Non-pigmented ciliary epithelial cell (primary cell): ENCODE measurements around the gene OR5B3.
A peak's percentile ranks its signal among the peaks of the same experiment; 100 is the strongest.
"Not testable (repeated sequence)": the region's sequence is repeated elsewhere in the genome, so short reads cannot be mapped to it uniquely, and the experiment has no call there.

Source experiments
- DNase-seq: peaks from one replicate; pipeline ENCODE4 v3.0.0-alpha.2; 2010; ENCODE audit warnings: low read depth

OR5B3 gene

GRCh38 chr11:58406774-58407173, at the start of gene OR5B3:
OR5B3 (minus strand) TSS chr11:58406874; CDS start chr11:58403409, 3,465 bp downstream.
- no peak for DNase-seq

DNA sequence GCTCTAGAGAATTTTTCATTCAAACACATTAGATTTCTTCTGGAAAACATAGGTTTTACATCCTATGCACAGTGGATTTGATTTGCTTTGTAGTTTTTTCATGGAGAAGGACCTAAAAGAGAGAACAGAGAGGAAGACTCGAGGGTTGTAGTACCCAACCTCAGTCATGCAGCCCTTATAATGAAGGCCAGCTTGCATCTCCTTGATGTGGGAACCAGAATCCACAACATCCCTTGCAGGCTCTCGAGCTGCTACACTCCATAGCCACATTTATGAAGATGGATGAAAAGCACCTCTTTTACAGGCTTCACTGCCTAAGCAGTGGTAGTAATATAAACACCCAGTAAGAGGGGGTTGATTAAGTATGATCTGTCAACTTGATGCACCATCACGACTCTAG, 44.9 kb upstream of the OR5B3 start:
- DNase-seq: no peak

DNA sequence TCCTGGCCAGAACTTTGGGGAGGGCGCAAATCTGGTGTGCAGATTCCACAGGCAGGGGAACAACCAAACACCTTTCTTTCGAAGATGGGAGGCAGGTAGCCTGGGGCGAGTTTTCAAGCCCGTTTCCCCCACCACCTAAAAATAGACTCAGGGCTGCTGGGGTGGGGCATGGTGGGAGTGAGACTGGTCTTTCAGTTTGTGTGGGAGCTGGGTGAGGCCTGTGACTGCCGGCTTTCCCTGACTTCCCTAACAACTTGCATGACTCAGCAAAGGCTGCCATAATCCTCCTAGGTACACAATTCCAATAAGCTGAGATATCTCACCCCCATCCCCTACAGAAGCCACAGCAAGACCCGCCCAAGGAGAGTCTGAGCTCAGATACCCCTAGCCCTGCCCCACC, 39.6 kb upstream of the OR5B3 start:
- DNase-seq: no peak

DNA sequence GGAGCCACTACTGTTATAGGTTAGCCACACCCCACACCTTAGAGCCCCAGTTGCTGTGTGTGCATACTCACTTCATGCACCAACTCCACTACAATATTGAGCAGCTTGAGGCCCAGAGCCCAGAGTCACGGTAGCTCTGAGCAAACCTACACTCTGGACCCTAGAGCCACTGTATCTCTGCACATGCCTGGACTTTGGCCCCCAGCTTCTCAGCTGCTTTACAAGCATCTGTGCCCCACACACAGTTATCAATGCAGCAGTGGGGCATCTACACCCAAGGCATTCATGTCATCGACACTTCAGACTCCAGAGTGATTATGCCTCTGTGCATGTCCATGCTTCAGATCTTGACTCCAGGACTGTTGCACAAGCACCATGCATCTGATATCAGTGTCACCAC, 37.6 kb upstream of the OR5B3 start:
- no peak for DNase-seq

DNA sequence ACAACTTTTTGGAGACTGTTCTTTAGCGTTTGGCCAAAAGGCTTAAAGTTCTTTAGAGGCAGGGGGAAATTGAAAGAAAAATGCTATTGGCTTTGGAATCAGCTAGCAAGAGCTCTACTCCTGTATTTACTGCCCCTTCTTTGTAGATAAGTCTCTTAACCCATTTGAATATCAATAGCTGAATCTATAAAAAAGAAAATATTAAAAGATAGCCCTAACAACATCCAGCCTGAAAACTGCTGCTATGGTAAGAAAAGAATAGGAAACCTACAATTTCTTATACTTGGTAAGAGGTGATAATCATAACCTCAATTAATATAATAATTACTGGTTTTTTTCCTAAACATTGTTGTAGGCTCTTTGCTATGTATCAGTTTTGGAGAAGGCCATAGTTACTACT, 35.5 kb upstream of the OR5B3 start, which contains the start of gene OR5B12:
Gene OR5B12, minus strand, starts transcription at position 101 of the 400 bp plus-strand sequence. CDS start 2,085 bp downstream, outside the sequence.
- DNase-seq: no peak

DNA sequence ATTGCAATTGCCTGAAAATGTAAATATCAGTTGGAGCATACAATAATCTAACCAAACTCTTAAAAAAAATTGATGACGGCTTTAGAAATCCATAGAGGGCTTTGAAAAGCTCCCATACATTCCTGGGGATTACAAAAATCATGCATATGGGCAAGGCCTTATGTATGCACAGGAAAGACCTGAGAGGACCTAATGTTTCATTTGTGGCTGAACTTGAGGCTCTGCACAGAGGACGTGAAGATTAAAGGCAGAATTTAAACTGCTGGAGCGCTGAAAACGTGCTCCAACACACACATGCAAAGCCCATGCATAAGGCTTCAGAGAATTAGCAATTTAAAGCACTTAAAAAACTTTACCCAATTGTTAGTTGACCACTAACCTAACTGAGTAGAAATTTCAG, 31.8 kb upstream of the OR5B3 start:
- no peak for DNase-seq

DNA sequence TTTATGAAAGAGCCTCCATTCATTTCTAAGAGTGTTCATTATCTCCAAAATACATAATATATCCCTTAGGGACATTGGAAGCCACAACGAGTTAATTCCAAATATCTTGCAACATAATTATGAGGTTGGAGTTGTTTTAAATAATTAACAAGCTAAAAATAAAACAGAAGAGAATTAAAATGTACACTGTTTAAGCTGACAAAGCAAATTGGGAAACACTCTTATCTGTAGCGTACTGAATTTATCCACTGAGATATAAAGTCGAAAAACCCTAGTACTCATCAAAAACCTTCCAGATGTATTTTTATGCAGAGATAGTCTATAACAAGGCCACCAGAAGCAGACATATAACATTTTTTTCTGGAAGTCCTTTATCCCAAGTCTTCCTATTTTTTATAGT, 27.5 kb upstream of the OR5B3 start:
- DNase-seq: no peak

- no peak for DNase-seq
Measured at GRCh38 chr11:58433638-58434203, 27.0 kb upstream of the OR5B3 start.

DNA sequence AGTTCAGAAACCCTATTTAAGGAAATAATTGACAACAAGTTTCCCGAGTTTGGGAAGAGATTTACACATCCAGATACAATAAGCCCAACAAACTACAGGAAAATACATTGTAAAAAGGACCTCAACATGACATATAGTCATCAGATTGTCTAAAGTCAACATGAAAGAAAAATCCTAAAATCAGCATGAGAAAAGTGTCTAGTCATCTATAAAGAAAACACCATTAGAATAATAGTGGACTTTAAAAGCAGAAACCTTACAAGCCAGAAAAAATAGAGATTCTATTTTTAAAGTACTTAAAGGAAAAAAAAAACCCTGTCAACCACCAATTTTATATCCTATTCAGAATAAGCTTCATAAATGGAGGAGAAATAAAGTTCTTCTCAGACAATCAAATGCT, 22.6 kb upstream of the OR5B3 start:
- DNase-seq: no peak

DNA sequence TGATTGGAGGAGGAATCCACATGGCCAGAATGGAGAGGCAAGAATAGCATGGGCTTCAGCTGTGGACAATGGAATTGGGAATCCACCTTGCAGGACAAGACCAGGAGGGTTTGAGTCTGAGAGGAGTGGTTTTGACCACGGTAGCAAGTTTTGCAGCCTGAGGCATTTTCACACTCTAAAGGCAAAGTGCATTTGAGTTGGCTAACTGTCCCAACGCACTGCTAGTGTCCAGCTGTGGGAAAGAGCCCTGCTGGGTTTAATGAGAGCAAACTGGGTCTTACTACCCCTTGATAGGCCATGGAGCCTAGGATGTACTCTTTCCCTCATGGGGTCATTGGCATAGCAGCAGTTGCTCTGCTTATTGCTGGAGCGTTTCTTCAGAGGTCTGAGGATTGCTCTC, 21.3 kb upstream of the OR5B3 start, which contains the start of gene OR5B2:
Gene OR5B2, minus strand, starts transcription at position 101 of the 400 bp plus-strand sequence. CDS start 4,860 bp downstream, outside the sequence.
- DNase-seq: no peak

GRCh38 chr11:58399622-58400021, 7.1 kb downstream of the OR5B3 start:
- not testable (repeated sequence) for DNase-seq

DNA sequence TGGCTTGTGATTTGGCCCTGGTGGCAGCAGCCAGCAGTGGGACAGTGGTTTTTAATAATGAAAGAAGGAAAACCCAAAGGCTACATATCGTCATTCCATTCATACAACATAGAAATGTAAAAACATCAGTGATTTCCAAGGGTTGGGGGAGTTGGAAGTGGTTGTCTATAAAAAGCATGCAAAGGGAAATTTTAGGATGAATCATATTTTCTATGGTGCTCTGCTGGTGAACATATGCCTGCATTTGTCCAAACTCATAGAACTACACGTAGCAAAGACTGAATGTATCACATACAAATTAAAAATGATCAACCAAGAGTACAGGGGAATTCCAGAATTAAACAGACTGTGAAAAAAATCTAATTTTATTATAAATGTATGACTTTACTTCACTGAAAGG, 11.1 kb downstream of the OR5B3 start:
- DNase-seq: peak; percentile 11

GRCh38 chr11:58394195-58394594, 12.5 kb downstream of the OR5B3 start:
- DNase-seq: peak; percentile 58

- no peak for DNase-seq
Measured at GRCh38 chr11:58392746-58393145, 13.9 kb downstream of the OR5B3 start.

DNA sequence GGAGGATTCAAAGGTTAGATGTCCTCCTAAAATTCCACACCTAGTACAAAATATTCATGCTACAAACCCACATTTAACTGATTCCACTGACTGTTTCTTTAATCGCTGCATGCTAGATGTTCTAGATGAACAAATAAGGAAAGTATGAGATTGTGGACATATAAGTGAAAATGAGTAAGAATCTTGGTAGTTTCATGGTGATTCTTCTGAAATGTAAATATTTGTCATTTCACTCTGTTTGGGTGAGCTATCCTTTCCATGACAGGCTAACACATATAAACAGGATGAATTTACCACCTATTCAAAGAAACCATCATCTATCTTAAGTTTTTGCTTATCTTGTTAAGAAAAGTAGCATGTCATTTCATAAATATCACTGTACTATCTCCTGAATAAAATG, 14.8 kb downstream of the OR5B3 start:
- DNase-seq: peak; percentile 13

- DNase-seq: no peak
Measured at GRCh38 chr11:58390551-58391063, 16.1 kb downstream of the OR5B3 start.

- DNase-seq: no peak
Measured at GRCh38 chr11:58358969-58359368, 47.7 kb downstream of the OR5B3 start, which contains the start of gene OR5B17. OR5B17 (minus strand) TSS chr11:58359069; CDS start chr11:58359069, 0 bp downstream.

DNA sequence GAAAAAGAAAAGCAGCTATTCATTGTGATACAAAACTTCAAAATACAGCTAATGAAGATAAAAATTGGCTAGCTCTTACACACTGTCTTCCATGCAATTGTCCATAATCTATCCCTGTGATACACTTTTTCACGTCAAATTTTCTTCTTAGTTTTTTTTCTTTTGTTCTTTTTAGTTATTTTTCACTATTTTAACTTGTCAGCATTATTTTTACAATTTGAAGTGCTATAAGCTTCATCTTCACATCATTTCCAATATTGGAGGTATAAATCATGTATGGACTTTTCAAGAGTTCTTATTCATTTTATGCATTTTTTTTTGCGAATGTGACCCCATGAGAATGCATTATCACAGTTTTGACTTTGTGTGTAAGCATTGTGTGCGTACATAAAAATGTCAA, 51.9 kb downstream of the OR5B3 start:
- no peak for DNase-seq
